SJCRH30 (cell line): Measurements from ENCODE around the gene R3HDM2. TPM values are rescaled to one million over a fixed set of nuclear protein-coding genes. Genes with fewer than 3 reads are reported as not detected.

Experiments used
- DNase-seq, 2 experiments: peaks; one replicate each; pipeline ENCODE4 v3.0.0-alpha.2; 2015 to 2020
- H3K27ac ChIP-seq: fragments of 250-450 bp; sonication (Bioruptor Pico); 2 replicates; pipeline ENCODE4 v1.5.1; 2020; ENCODE audit warnings: mild to moderate bottlenecking, moderate library complexity
- H3K27me3 ChIP-seq: fragments of 250-450 bp; sonication (Bioruptor Pico); 2 replicates; pipeline ENCODE4 v1.5.1; 2020; ENCODE audit warnings: mild to moderate bottlenecking, moderate library complexity
- H3K36me3 ChIP-seq: fragments of 250-450 bp; sonication (Bioruptor Pico); 2 replicates; pipeline ENCODE4 v1.5.1; 2020; ENCODE audit warnings: mild to moderate bottlenecking, moderate library complexity
- H3K4me1 ChIP-seq: fragments of 250-450 bp; sonication (Bioruptor Pico); 2 replicates; pipeline ENCODE4 v1.5.1; 2020; ENCODE audit warnings: mild to moderate bottlenecking, moderate library complexity
- H3K4me3 ChIP-seq: fragments of 250-450 bp; sonication (Bioruptor Pico); 2 replicates; pipeline ENCODE4 v1.5.1; 2020; ENCODE audit warnings: mild to moderate bottlenecking, moderate library complexity
- H3K9me3 ChIP-seq: fragments of 250-450 bp; sonication (Bioruptor Pico); replicated peaks from 2 replicates; pipeline ENCODE4 v1.5.1; 2020; ENCODE audit warnings: mild to moderate bottlenecking, moderate library complexity
- total RNA-seq: library from RNA; depleted of rRNA; stranded (reverse); fragments of >200 nt; shearing (Covaris generic); gene quantifications from 2 replicates; pipeline ENCODE4 v1.2.3, GENCODE V29; 2014

The R3HDM2 gene
- total RNA-seq, 1 experiment from 2014 or later: 17.0 TPM

- H3K4me1 ChIP-seq: peaks cover 39% of the 10 kb centered on the region
- peaks cover 16% of the 10 kb centered on the region for H3K27me3 ChIP-seq
- peak overlapping the region; percentile 70 for H3K4me3 ChIP-seq
- H3K9me3 ChIP-seq: no peaks in the 10 kb centered on the region
- H3K27ac ChIP-seq: no peak overlapping the region
- no peaks in the 10 kb centered on the region for H3K36me3 ChIP-seq
- DNase-seq: peak; percentile 96 to 98
Measured at GRCh38 chr12:57215668-57216013, 215.2 kb downstream of the R3HDM2 start.

DNA sequence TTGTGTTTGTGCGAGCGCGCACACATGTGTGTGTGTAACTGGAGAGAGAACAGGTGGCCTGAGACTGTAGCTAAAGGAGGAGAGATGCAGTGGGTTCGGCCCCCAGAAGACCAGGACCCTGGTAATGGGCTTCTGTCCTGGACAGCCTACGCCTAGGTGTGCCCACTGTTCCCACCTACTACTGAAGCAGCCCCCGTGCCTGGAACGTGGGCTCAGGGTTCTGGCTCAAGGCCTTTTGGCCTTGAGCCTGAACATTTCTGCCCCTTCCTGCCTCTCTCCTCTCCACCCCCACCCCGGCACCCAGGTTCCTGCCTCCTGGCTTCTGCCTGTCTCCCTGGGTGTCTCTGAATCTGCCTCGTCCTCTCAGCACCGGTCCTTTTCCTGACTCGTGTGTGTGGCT, 215.8 kb downstream of the R3HDM2 start:
- Histone ChIP-seq H3K36me3 (no peaks in the 10 kb centered on the region), H3K9me3 (no peaks in the 10 kb centered on the region), H3K4me1 (peaks cover 39% of the 10 kb centered on the region), H3K4me3 (no peak overlapping the region), H3K27me3 (peaks cover 16% of the 10 kb centered on the region), H3K27ac (no peak overlapping the region)
- DNase-seq: peak in 1 of 2 experiments; percentile 76

DNA sequence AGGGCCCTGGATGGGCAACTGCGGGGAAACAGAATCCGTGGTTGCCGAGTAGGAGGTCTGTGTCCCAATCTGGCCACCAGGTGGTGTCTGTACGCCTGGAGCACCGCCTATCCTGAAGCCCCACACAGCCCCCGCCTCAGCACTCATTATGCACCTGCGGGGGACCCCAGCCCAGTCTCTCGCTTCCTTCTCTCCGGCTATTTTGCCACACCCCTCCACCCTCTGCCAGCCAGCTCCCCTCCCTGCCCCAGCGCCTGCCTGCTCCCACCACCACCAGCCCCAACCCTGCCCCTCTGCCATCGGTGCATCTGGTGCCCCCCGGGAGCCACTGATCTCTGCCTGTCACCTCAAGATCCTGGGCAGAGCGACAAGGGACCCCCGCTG, 216.5 kb downstream of the R3HDM2 start:
- no peak overlapping the region for H3K27ac ChIP-seq
- peaks cover 39% of the 10 kb centered on the region for H3K4me1 ChIP-seq
- peak; percentile 99 to 100 for DNase-seq
- H3K9me3 ChIP-seq: no peaks in the 10 kb centered on the region
- peaks cover 13% of the 10 kb centered on the region for H3K27me3 ChIP-seq
- H3K4me3 ChIP-seq: no peak overlapping the region
- no peaks in the 10 kb centered on the region for H3K36me3 ChIP-seq

GRCh38 chr12:57213763-57214397, 217.0 kb downstream of the R3HDM2 start:
- no peaks in the 10 kb centered on the region for H3K9me3 ChIP-seq
- DNase-seq: no peak
- H3K4me3 ChIP-seq: no peak overlapping the region
- H3K4me1 ChIP-seq: peaks cover 39% of the 10 kb centered on the region
- no peaks in the 10 kb centered on the region for H3K36me3 ChIP-seq
- no peak overlapping the region for H3K27ac ChIP-seq
- H3K27me3 ChIP-seq: peaks cover 11% of the 10 kb centered on the region

- peaks cover 9% of the 10 kb centered on the region for H3K27me3 ChIP-seq
- H3K4me3 ChIP-seq: no peak overlapping the region
- DNase-seq: peak; percentile 100
- H3K9me3 ChIP-seq: no peaks in the 10 kb centered on the region
- peaks cover 33% of the 10 kb centered on the region for H3K4me1 ChIP-seq
- H3K36me3 ChIP-seq: no peaks in the 10 kb centered on the region
- no peak overlapping the region for H3K27ac ChIP-seq
Measured at GRCh38 chr12:57213058-57213715, 217.7 kb downstream of the R3HDM2 start.

DNA sequence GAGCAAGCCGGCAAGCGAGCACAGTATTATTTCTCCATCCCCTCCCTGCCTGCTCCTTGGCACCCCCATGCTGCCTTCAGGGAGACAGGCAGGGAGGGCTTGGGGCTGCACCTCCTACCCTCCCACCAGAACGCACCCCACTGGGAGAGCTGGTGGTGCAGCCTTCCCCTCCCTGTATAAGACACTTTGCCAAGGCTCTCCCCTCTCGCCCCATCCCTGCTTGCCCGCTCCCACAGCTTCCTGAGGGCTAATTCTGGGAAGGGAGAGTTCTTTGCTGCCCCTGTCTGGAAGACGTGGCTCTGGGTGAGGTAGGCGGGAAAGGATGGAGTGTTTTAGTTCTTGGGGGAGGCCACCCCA, 218.2 kb downstream of the R3HDM2 start:
- Histone ChIP-seq H3K4me3 (no peak overlapping the region), H3K27ac (no peak overlapping the region), H3K27me3 (peaks cover 4% of the 10 kb centered on the region), H3K4me1 (peaks cover 28% of the 10 kb centered on the region), H3K36me3 (no peaks in the 10 kb centered on the region), H3K9me3 (no peaks in the 10 kb centered on the region)
- no peak for DNase-seq

DNA sequence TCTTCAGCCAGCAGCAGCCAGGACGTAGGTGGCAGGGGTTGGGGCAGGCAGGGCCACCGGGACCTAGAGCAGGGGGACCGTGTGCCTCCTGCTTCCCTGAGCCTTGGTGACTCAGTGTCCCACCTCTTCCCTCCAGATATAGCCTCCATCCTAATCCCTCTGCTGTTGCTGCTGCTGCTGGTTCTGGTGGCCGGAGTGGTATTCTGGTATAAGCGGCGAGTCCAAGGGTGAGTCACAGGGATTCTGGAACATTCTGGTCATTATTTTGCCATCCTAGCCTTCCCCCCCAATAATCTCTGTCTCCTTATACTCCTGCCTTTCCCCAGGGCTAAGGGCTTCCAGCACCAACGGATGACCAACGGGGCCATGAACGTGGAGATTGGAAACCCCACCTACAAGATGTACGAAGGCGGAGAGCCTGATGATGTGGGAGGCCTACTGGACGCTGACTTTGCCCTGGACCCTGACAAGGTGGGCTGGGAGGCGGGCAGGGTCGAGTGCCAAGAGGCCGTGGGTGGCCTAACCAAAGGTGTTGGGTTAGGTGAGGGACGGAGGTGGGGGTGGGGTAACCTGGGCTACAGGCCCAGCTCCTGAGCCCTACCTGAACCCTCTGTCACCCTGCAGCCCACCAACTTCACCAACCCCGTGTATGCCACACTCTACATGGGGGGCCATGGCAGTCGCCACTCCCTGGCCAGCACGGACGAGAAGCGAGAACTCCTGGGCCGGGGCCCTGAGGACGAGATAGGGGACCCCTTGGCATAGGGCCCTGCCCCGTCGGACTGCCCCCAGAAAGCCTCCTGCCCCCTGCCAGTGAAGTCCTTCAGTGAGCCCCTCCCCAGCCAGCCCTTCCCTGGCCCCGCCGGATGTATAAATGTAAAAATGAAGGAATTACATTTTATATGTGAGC, 218.8 kb downstream of the R3HDM2 start:
- Histone ChIP-seq H3K36me3 (no peaks in the 10 kb centered on the region), H3K9me3 (no peaks in the 10 kb centered on the region), H3K4me3 (no peak overlapping the region), H3K27ac (no peak overlapping the region), H3K4me1 (peaks cover 23% of the 10 kb centered on the region), H3K27me3 (no peaks in the 10 kb centered on the region; the same call in 1 of the 2 replicates)
- no peak for DNase-seq

GRCh38 chr12:57210926-57211692, 219.7 kb downstream of the R3HDM2 start:
- H3K4me1 ChIP-seq: peaks cover 23% of the 10 kb centered on the region
- no peak overlapping the region for H3K27ac ChIP-seq
- no peak overlapping the region for H3K4me3 ChIP-seq
- H3K36me3 ChIP-seq: 0 out of 2 replicates have a peak, but pooled peaks cover 2% of the 10 kb centered on the region
- no peaks in the 10 kb centered on the region for H3K9me3 ChIP-seq
- H3K27me3 ChIP-seq: no peaks in the 10 kb centered on the region; the same call in 1 of the 2 replicates
- no peak for DNase-seq

DNA sequence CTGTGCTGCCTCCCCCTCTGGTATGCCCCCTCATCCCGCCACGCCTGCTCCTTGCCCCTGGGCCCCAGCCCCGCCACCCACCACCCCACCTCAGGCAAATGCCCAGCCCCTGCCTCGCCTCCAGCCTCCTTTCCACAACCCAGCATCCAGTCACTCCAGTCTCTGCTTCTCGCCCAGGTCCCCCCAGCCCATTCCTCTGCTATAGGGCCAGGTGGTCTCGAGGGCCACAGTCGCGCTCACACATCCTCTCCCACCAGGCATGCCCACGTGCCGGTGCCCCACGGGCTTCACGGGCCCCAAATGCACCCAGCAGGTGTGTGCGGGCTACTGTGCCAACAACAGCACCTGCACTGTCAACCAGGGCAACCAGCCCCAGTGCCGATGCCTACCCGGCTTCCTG, 220.4 kb downstream of the R3HDM2 start:
- DNase-seq: no peak
- H3K27me3 ChIP-seq: no peaks in the 10 kb centered on the region; the same call in 1 of the 2 replicates
- H3K36me3 ChIP-seq: peaks cover 8% of the 10 kb centered on the region; the same call in 1 of the 2 replicates
- H3K4me1 ChIP-seq: peaks cover 17% of the 10 kb centered on the region
- H3K9me3 ChIP-seq: no peaks in the 10 kb centered on the region
- no peak overlapping the region for H3K27ac ChIP-seq
- no peak overlapping the region for H3K4me3 ChIP-seq

- H3K27me3 ChIP-seq: no peaks in the 10 kb centered on the region
- no peak overlapping the region for H3K27ac ChIP-seq
- H3K4me3 ChIP-seq: no peak overlapping the region
- no peak for DNase-seq
- H3K9me3 ChIP-seq: no peaks in the 10 kb centered on the region
- H3K4me1 ChIP-seq: peaks cover 11% of the 10 kb centered on the region
- peaks cover 9% of the 10 kb centered on the region; the same call in 1 of the 2 replicates for H3K36me3 ChIP-seq
Measured at GRCh38 chr12:57209916-57210315, 220.9 kb downstream of the R3HDM2 start.

DNA sequence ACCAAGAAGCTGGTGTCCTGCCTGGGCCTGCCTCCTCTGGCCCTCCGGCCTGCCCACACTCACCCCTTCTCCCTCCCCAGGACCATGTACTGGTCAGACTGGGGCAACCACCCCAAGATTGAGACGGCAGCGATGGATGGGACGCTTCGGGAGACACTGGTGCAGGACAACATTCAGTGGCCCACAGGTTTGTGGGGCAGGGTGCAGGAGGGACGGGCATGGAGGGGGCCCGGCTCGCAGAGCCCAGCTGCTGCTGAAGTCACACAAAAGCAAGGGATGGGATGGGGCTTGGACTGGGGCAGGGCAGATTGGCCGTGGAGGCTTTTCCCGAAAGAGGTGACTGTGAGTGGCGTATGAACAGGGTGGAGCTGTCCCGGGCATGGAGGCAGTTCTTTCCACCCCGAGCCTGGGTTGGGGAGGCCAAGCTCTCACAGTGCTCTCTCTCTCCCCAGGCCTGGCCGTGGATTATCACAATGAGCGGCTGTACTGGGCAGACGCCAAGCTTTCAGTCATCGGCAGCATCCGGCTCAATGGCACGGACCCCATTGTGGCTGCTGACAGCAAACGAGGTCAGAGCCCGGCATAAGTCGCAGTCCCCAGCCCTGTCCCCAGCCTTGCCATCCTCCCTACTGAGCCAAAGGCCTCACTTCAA, 222.1 kb downstream of the R3HDM2 start:
- H3K9me3 ChIP-seq: no peaks in the 10 kb centered on the region
- H3K27ac ChIP-seq: no peak overlapping the region
- DNase-seq: peak in 1 of 2 experiments; percentile 54
- no peak overlapping the region for H3K4me3 ChIP-seq
- H3K27me3 ChIP-seq: no peaks in the 10 kb centered on the region
- H3K36me3 ChIP-seq: peaks cover 9% of the 10 kb centered on the region
- H3K4me1 ChIP-seq: peaks cover 4% of the 10 kb centered on the region

GRCh38 chr12:57207731-57208630, 222.9 kb downstream of the R3HDM2 start:
- Histone ChIP-seq H3K27me3 (no peaks in the 10 kb centered on the region), H3K9me3 (no peaks in the 10 kb centered on the region), H3K4me1 (no peaks in the 10 kb centered on the region), H3K27ac (no peak overlapping the region), H3K36me3 (peaks cover 16% of the 10 kb centered on the region), H3K4me3 (no peak overlapping the region)
- DNase-seq: no peak

DNA sequence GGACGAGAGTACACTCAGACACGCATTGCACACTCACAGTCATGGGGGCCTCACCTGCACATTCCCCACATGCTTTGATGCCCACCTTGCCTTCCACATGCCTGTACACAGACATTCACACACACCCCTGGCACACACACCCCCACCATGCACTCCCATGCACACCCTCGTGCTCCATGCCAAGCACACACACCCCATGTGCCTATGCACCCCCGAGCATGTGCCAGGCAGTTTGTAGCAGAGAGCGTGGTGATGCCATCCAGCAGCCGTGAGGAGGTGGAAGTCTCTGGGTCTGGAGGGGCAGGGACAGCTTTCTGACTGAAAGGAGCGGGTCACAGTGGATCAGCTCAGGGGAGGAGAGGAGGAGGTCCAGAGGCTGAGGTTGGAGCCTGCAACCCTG, 224.9 kb downstream of the R3HDM2 start:
- H3K36me3 ChIP-seq: peaks cover 20% of the 10 kb centered on the region
- H3K27ac ChIP-seq: no peak overlapping the region
- no peaks in the 10 kb centered on the region for H3K4me1 ChIP-seq
- no peak overlapping the region for H3K4me3 ChIP-seq
- no peaks in the 10 kb centered on the region for H3K9me3 ChIP-seq
- no peak for DNase-seq
- H3K27me3 ChIP-seq: no peaks in the 10 kb centered on the region
